ENCODE results near the gene AAGAB.

DNA sequence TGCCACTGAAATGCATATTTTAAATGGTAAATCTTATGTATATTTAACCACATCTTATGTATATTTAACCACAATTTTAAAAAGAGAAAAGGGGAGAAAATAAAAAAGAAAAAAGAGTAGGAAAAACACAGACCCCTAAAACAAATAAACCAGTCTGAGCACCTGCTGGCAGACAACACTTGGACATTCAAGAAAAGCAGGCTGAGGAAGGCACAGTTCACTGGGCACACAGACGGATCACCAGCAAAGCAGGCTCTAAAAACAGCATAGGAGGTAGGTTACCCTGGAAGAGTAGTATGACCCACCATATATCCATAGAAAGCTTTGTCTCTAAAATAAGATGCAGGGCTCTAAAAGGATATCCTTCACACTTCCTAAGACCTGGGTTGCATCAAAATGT lies 27.0 kb downstream of the AAGAB start:
- TF ChIP-seq, protein P1, sequence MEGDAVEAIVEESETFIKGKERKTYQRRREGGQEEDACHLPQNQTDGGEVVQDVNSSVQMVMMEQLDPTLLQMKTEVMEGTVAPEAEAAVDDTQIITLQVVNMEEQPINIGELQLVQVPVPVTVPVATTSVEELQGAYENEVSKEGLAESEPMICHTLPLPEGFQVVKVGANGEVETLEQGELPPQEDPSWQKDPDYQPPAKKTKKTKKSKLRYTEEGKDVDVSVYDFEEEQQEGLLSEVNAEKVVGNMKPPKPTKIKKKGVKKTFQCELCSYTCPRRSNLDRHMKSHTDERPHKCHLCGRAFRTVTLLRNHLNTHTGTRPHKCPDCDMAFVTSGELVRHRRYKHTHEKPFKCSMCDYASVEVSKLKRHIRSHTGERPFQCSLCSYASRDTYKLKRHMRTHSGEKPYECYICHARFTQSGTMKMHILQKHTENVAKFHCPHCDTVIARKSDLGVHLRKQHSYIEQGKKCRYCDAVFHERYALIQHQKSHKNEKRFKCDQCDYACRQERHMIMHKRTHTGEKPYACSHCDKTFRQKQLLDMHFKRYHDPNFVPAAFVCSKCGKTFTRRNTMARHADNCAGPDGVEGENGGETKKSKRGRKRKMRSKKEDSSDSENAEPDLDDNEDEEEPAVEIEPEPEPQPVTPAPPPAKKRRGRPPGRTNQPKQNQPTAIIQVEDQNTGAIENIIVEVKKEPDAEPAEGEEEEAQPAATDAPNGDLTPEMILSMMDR (IDR thresholded peaks at IDR 0.05), result no peak
- no peak for TF ChIP-seq POLR2A (IDR thresholded peaks at IDR 0.05)
- no peak for TF ChIP-seq EP300 (IDR thresholded peaks at IDR 0.05)
